Skin of body (tissue), 2 donors: ENCODE data around the gene SAP30L. TPM values are rescaled to one million over a fixed set of nuclear protein-coding genes. Genes with fewer than 3 reads are reported as not detected.

Source experiments
- DNase-seq: peaks from one replicate; lab custom pipeline; 2025; lab: John Stamatoyannopoulos, UW
- total RNA-seq: library from RNA; depleted of rRNA; stranded (reverse); fragments of >200 nt; gene quantifications from one replicate; pipeline ENCODE4 v1.2.3, GENCODE V29; 2014

SAP30L gene
- total RNA-seq, 1 donor from 2014 or later: 15.0 TPM

- DNase-seq: no peak
Measured at GRCh38 chr5:154419236-154419635, 26.6 kb upstream of the SAP30L start.

DNA sequence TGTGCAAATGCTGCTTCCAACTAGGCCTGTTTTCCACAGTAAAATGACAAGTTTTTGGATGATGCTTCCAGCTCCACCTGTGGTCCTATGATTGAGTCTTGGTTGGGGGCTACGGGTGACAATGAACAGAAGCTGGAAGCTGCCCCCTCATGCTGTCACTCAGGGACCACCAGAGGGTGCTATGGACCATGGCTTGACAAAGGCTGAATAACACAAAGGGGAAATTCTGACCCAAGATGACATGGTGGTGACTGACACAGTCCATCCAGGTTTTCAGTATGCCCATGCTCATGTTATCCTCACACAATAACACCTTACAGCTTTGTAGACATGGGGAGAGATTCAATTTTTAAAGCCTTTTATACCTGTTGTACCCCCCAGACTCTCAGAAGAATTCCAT lies 23.9 kb upstream of the SAP30L start:
- DNase-seq: no peak

DNA sequence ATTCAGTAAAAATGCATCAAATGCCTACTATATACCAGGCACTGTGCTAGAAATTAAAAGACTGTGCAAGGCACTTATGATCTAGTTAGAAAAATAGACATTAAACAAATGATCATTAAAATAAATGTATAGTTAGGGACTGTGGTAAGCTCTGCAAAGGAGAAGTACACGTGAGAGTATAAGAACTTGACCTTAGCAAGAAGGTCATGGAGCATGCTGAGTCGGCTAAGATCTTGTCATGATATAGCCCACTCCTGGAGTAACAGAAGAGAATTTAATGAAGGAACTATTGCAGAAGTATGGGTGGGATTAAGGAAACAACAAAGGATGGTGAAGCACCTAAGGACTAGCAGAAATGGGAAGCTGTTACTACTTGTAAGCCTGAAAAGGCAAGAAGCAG lies 23.5 kb upstream of the SAP30L start:
- no peak for DNase-seq

GRCh38 chr5:154428208-154428607 lies 17.6 kb upstream of the SAP30L start:
- DNase-seq: no peak

- DNase-seq: no peak
Measured at GRCh38 chr5:154429341-154429740, 16.5 kb upstream of the SAP30L start.

GRCh38 chr5:154430466-154430865 lies 15.3 kb upstream of the SAP30L start:
- no peak for DNase-seq

GRCh38 chr5:154430961-154431630 lies 14.7 kb upstream of the SAP30L start:
- no peak for DNase-seq

GRCh38 chr5:154435226-154435625 lies 10.6 kb upstream of the SAP30L start:
- no peak for DNase-seq

GRCh38 chr5:154437281-154437965 lies 8.4 kb upstream of the SAP30L start:
- no peak for DNase-seq

GRCh38 chr5:154440540-154440939 lies 5.3 kb upstream of the SAP30L start:
- DNase-seq: no peak

- DNase-seq: no peak
Measured at GRCh38 chr5:154442801-154443200, 3.0 kb upstream of the SAP30L start.

- DNase-seq: no peak
Measured at GRCh38 chr5:154444556-154445421, 1.0 kb upstream of the SAP30L start.

- peak; percentile 53 for DNase-seq
Measured at GRCh38 chr5:154446195-154447088, 645 bp downstream of the SAP30L start.

DNA sequence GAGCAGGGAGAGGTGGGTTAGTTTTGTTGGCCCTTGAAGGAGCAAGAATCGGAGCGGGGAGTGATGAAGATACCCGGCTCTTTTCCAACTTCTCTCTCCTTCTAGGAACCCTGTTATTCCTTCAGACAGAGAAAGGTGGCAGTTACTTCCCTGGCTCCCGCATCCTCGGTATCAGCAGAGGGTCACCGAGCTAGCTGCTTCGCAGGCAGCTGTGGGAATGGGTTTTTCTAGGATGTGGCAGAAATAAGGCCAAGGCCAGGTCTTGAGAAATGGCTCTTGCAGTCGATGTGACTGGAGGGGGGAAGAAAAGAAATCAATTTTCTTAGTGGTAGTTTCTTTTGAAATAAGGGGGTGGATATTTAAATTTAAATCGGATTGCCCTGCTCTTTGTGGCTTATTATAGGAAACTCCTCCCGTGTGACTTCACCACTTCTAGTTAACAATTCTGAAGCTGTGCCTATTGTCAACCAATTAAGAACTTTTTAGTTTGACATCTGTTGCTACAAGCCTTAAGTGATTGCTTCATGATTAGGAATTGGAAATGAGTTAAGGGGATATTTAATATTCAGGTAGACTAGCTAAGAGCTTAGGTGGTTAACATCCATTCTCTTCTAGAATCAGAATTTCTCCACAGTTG lies 1.4 kb downstream of the SAP30L start:
- no peak for DNase-seq

DNA sequence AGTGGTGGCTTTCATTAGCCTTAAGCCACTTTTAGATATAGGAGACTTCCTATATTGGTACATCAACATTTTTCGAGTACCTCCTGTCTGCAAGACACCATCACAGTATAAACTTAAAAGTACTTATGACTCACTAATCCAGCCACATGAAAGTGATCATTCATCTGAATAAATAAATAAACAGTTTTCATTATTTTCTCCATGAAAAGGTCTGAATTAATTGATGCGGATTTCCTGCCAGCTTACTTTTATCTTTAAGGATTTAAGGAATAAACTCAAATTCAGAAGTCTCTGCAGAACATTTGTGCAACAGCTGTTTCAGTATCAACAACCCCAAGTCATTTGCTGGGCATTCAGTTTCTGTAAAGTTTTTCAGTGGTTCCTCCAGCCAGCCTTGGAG lies 4.0 kb downstream of the SAP30L start:
- no peak for DNase-seq

GRCh38 chr5:154451957-154452356 lies 6.2 kb downstream of the SAP30L start:
- DNase-seq: no peak

- no peak for DNase-seq
Measured at GRCh38 chr5:154455585-154455984, 9.8 kb downstream of the SAP30L start.

DNA sequence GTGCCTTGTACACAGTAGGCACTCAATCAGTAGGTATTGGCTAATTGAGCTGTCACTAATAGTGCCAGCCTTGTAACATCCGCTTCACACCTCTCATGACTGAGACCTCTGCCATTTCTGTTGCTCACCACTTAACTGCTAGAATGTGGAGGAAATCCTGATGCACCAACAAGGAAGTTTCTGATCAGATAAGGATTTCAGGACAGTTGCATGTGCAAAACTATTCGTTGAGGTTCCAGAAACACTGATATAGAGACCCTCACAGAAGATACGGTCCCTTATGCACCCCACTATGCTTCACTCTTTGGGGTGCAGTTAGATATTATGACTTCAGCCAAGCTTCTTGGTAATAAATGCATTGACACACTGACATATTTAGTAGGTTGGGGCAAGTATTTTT lies 10.7 kb downstream of the SAP30L start:
- no peak for DNase-seq

DNA sequence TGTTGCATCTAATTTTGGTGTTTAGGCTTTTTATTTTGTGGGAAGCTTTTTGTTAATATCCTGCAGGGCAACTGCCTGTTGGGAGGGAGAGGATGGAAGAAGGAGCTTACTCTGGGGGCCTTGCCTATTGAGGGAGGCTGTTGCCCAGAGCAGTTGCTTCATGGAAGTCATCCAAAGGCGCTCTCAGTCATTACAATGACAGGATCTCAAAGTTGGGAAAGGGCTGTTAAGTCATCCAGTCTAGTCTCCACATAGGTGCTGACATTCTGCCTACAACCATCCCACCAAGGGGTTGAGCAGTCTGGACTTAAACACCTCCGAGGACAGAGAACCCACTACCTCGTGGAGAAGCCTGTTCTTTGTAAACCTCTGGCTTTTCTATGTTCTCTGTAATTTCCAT lies 13.2 kb downstream of the SAP30L start:
- no peak for DNase-seq

DNA sequence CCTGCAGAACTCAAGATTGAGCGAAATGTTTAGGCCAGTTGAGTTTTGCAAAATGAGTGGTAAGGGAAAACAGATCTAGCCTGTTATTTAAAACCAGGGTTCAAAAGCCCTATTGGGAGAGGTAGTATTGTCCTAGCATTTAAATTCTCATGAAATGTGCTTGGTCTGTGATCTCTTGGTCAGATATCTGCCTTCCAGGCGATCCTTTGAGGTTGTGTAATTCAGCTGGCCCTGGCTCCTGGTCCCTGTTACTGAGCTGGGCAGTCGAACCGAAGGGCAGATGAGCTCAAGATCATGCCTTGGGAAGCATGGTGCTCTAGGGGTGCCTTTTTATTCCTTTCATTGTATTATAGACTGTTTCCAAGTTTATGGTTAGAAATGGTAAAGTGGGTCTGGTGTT lies 14.4 kb downstream of the SAP30L start:
- no peak for DNase-seq

GRCh38 chr5:154461531-154461930 lies 15.7 kb downstream of the SAP30L start:
- no peak for DNase-seq
